ENCODE results near the gene NPAS3. TPM values are rescaled to one million over a fixed set of nuclear protein-coding genes. Genes with fewer than 3 reads are reported as not detected.

NPAS3 gene
- total and polyA plus RNA-seq, 2 of the 13 experiments (the other 11 are each of a cell fraction or from before 2014, with no cell fraction given), result not detected

- TF ChIP-seq, protein P1, sequence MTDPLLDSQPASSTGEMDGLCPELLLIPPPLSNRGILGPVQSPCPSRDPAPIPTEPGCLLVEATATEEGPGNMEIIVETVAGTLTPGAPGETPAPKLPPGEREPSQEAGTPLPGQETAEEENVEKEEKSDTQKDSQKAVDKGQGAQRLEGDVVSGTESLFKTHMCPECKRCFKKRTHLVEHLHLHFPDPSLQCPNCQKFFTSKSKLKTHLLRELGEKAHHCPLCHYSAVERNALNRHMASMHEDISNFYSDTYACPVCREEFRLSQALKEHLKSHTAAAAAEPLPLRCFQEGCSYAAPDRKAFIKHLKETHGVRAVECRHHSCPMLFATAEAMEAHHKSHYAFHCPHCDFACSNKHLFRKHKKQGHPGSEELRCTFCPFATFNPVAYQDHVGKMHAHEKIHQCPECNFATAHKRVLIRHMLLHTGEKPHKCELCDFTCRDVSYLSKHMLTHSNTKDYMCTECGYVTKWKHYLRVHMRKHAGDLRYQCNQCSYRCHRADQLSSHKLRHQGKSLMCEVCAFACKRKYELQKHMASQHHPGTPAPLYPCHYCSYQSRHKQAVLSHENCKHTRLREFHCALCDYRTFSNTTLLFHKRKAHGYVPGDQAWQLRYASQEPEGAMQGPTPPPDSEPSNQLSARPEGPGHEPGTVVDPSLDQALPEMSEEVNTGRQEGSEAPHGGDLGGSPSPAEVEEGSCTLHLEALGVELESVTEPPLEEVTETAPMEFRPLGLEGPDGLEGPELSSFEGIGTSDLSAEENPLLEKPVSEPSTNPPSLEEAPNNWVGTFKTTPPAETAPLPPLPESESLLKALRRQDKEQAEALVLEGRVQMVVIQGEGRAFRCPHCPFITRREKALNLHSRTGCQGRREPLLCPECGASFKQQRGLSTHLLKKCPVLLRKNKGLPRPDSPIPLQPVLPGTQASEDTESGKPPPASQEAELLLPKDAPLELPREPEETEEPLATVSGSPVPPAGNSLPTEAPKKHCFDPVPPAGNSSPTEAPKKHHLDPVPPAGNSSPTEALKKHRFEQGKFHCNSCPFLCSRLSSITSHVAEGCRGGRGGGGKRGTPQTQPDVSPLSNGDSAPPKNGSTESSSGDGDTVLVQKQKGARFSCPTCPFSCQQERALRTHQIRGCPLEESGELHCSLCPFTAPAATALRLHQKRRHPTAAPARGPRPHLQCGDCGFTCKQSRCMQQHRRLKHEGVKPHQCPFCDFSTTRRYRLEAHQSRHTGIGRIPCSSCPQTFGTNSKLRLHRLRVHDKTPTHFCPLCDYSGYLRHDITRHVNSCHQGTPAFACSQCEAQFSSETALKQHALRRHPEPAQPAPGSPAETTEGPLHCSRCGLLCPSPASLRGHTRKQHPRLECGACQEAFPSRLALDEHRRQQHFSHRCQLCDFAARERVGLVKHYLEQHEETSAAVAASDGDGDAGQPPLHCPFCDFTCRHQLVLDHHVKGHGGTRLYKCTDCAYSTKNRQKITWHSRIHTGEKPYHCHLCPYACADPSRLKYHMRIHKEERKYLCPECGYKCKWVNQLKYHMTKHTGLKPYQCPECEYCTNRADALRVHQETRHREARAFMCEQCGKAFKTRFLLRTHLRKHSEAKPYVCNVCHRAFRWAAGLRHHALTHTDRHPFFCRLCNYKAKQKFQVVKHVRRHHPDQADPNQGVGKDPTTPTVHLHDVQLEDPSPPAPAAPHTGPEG (CRISPR knock-in tag; IDR thresholded peaks at IDR 0.05), result no peak
- no peak for TF ChIP-seq ZBTB49 (CRISPR knock-in tag; IDR thresholded peaks at IDR 0.05; ENCODE audit: borderline replicate concordance)
- no peak for TF ChIP-seq ZNF24 (IDR thresholded peaks at IDR 0.05)
- TF ChIP-seq, protein P2, sequence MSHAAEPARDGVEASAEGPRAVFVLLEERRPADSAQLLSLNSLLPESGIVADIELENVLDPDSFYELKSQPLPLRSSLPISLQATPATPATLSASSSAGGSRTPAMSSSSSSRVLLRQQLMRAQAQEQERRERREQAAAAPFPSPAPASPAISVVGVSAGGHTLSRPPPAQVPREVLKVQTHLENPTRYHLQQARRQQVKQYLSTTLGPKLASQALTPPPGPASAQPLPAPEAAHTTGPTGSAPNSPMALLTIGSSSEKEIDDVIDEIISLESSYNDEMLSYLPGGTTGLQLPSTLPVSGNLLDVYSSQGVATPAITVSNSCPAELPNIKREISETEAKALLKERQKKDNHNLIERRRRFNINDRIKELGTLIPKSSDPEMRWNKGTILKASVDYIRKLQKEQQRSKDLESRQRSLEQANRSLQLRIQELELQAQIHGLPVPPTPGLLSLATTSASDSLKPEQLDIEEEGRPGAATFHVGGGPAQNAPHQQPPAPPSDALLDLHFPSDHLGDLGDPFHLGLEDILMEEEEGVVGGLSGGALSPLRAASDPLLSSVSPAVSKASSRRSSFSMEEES (CRISPR knock-in tag; IDR thresholded peaks at IDR 0.05), result peak; percentile 68; the same call in 1 of the 2 replicates
- no peak for TF ChIP-seq DZIP1 (CRISPR knock-in tag; IDR thresholded peaks at IDR 0.05)
- TF ChIP-seq ZFP82 (CRISPR knock-in tag; IDR thresholded peaks at IDR 0.05; ENCODE audit: borderline replicate concordance), result no peak
- TF ChIP-seq CTCF (CRISPR knock-in tag; IDR thresholded peaks at IDR 0.05), result peak; percentile 66
- TF ChIP-seq ZNF292 (CRISPR knock-in tag; IDR thresholded peaks at IDR 0.05; ENCODE audit: borderline replicate concordance, low read depth), result no peak
- TF ChIP-seq MEIS1 (CRISPR knock-in tag; IDR thresholded peaks at IDR 0.05; ENCODE audit: borderline replicate concordance), result no peak
- no peak for TF ChIP-seq ZNF839 (CRISPR knock-in tag; IDR thresholded peaks at IDR 0.05; ENCODE audit: borderline replicate concordance)
- TF ChIP-seq ZMYM4 (CRISPR knock-in tag; IDR thresholded peaks at IDR 0.05), result peak; percentile 48; the same call in 1 of the 2 replicates
Measured at GRCh38 chr14:33676135-33676566, 737.5 kb downstream of the NPAS3 start (continued).

Data from HepG2 (cell line).